Tibial nerve (tissue), 3 donors: ENCODE data around the gene CPNE2.

Source experiments
- CTCF ChIP-seq, 5 experiments: fragments of 200-600 bp in 3 of 5; fragments of 450-650 bp in 2 of 5; sonication (generic) in 3 of 5; IDR thresholded peaks; one replicate each; pipeline ENCODE4 v1.5.1; 2016 to 2019; ENCODE audit warnings: antibody characterized with exemption in 5 of 5, mild to moderate bottlenecking in 3 of 5, moderate library complexity in 2 of 5
- POLR2A ChIP-seq, 2 donors: fragments of 450-650 bp; IDR thresholded peaks; one replicate each; pipeline ENCODE4 v1.6.1; 2017; ENCODE audit warnings: antibody characterized with exemption in 2 of 2, mild to moderate bottlenecking in 2 of 2, moderate library complexity in 2 of 2

DNA sequence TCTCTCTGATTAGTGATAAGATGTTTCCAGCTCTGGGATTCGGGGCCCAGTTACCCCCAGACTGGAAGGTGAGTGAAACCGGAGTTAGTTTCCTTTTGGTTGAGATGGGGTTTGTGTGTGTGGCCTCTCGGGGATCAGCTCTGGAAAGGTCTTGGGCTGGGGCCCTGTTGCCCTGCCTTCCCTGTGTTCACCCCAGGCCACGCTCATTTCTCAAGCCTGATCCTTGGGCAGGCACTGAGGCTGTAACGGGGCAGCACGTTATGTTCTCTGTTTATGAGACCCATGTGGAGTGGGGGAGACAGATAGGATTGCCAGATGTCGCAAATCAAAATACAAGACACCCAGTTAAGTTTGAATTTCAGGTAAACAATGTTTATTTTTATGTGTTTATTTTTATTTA lies 35.5 kb downstream of the CPNE2 start:
- TF ChIP-seq CTCF (IDR thresholded peaks at IDR 0.05), result no peak
- no peak for TF ChIP-seq POLR2A (IDR thresholded peaks at IDR 0.05)
